H1 (cell line): ENCODE data around the gene CYP2A6. TPM values are rescaled to one million over a fixed set of nuclear protein-coding genes. Genes with fewer than 3 reads are reported as not detected.

ENCODE experiments used
- CTCF ChIA-PET: fragments of 300-600 bp; sonication (Branson Sonifier 250); formaldehyde crosslinking; loops from one replicate; lab custom pipeline; 2021; ENCODE audit not compliant: partially characterized antibody; lab: Charles Lee
- POLR2A ChIA-PET: fragments of 300-600 bp; sonication (Branson Sonifier 250); formaldehyde crosslinking; loops from one replicate; lab custom pipeline; 2021; ENCODE audit warnings: inconsistent platforms; ENCODE audit not compliant: partially characterized antibody; lab: Charles Lee
- DNase-seq, 2 experiments: peaks; one replicate each; pipeline versions ENCODE4 v3.0.0 to v3.0.0-alpha.2; 2010 to 2022; ENCODE audit warnings: low spot score in 2 of 2, low read depth in 1 of 2, mixed read lengths in 1 of 2
- FAIRE-seq: peaks from 2 replicates; lab custom pipeline; 2011; peaks lifted over from hg19 to GRCh38; lab: Jason Lieb, UNC
- H2AFZ ChIP-seq: 2 replicates; pipeline ENCODE4 v1.8.1; 2012; ENCODE audit warnings: low read length, inconsistent platforms
- H2AK5ac ChIP-seq: 2 replicates; pipeline ENCODE4 v1.6.1; 2013; ENCODE audit warnings: low read depth, low read length
- H2BK120ac ChIP-seq: replicated peaks from 2 replicates; pipeline ENCODE3; 2013; ENCODE audit warnings: low read depth, low read length, inconsistent platforms
- H2BK12ac ChIP-seq: 2 replicates; pipeline ENCODE4 v1.6.1; 2013; ENCODE audit warnings: low read depth, low read length
- H2BK15ac ChIP-seq: 2 replicates; pipeline ENCODE4 v1.6.1; 2013; ENCODE audit warnings: low read length
- H2BK20ac ChIP-seq: 2 replicates; pipeline ENCODE4 v1.6.1; 2013; ENCODE audit warnings: low read length
- H2BK5ac ChIP-seq: 2 replicates; pipeline ENCODE4 v1.6.1; 2013; ENCODE audit warnings: low read depth, low read length
- H3K14ac ChIP-seq: 2 replicates; pipeline ENCODE4 v1.6.1; 2013; ENCODE audit warnings: inconsistent platforms; ENCODE audit not compliant: insufficient read length
- H3K18ac ChIP-seq: 2 replicates; pipeline ENCODE4 v1.6.1; 2013; ENCODE audit warnings: low read length; ENCODE audit errors: extremely low read depth
- H3K23ac ChIP-seq: 2 replicates; pipeline ENCODE4 v1.6.1; 2013; ENCODE audit warnings: inconsistent platforms; ENCODE audit not compliant: insufficient read length
- H3K23me2 ChIP-seq: 2 replicates; pipeline ENCODE4 v1.6.1; 2013; ENCODE audit warnings: low read depth, low read length
- H3K27ac ChIP-seq: 2 replicates; pipeline ENCODE4 v1.6.1; 2011; ENCODE audit warnings: low read depth, low read length, inconsistent platforms
- H3K27me3 ChIP-seq, 4 experiments: replicated peaks in 1 of 4; 1 replicate in 1 of 4; 2 replicates in 3 of 4; pipeline versions ENCODE4 v1.6.1 to v1.8.1; 2011 to 2013; ENCODE audit warnings: low read length in 3 of 4, mild to moderate bottlenecking in 3 of 4, inconsistent platforms in 2 of 4, mixed read lengths in 2 of 4, moderate library complexity in 1 of 4; ENCODE audit not compliant: control insufficient read depth in 3 of 4, insufficient read depth in 3 of 4; ENCODE audit errors: extremely low read depth in 1 of 4
- H3K36me3 ChIP-seq, 4 experiments: 2 replicates each; pipeline versions ENCODE4 v1.6.1 to v1.8.1; 2011 to 2013; ENCODE audit warnings: mild to moderate bottlenecking in 4 of 4, low read length in 3 of 4, moderate library complexity in 2 of 4, control low read depth in 1 of 4, inconsistent platforms in 1 of 4; ENCODE audit not compliant: insufficient read depth in 4 of 4, control insufficient read depth in 2 of 4
- H3K4ac ChIP-seq: replicated peaks from 2 replicates; pipeline ENCODE3; 2013; ENCODE audit warnings: low read length, low read depth, mixed read lengths, inconsistent platforms; ENCODE audit not compliant: insufficient read length
- H3K4me1 ChIP-seq, 4 experiments: replicated peaks in 1 of 4; 1 replicate in 1 of 4; 2 replicates in 3 of 4; pipeline versions ENCODE4 v1.6.1 to v1.8.1; 2011 to 2013; ENCODE audit warnings: low read length in 3 of 4, inconsistent platforms in 2 of 4, mixed read lengths in 1 of 4; ENCODE audit not compliant: insufficient read depth in 4 of 4, control insufficient read depth in 3 of 4
- H3K4me2 ChIP-seq, 2 experiments: 2 replicates each; pipeline versions ENCODE4 v1.6.1 to v1.8.1; 2011 to 2013; ENCODE audit warnings: low read depth in 2 of 2, low read length in 2 of 2, control low read depth in 1 of 2, inconsistent platforms in 1 of 2, mild to moderate bottlenecking in 1 of 2; ENCODE audit not compliant: insufficient read depth in 1 of 2
- H3K4me3 ChIP-seq, 4 experiments: fragments of 200-600, 300-600 bp in 1 of 4; sonication (generic), shearing (Covaris generic), sonication (Bioruptor Twin) in 1 of 4; 2 replicates each; pipeline versions ENCODE4 v1.5.1 to v1.8.1; 2011 to 2016; ENCODE audit warnings: low read length in 4 of 4, low read depth in 3 of 4, control low read depth in 2 of 4, inconsistent platforms in 2 of 4, mild to moderate bottlenecking in 2 of 4, mixed read lengths in 1 of 4, moderate library complexity in 1 of 4; ENCODE audit not compliant: insufficient read depth in 2 of 4; ENCODE audit errors: extremely low read depth in 1 of 4
- H3K56ac ChIP-seq: replicated peaks from 2 replicates; pipeline ENCODE3; 2013; ENCODE audit warnings: low read depth, mild to moderate bottlenecking, mixed read lengths, low read length, inconsistent platforms; ENCODE audit not compliant: insufficient read length
- H3K79me1 ChIP-seq: 2 replicates; pipeline ENCODE4 v1.6.1; 2013; ENCODE audit warnings: low read depth, low read length, control low read depth
- H3K79me2 ChIP-seq, 2 experiments: 2 replicates each; pipeline versions ENCODE4 v1.6.1 to v1.8.1; 2012 to 2013; ENCODE audit warnings: low read length in 2 of 2, mild to moderate bottlenecking in 2 of 2, inconsistent platforms in 1 of 2; ENCODE audit not compliant: insufficient read depth in 2 of 2, control insufficient read depth in 1 of 2
- H3K9ac ChIP-seq, 4 experiments: replicated peaks in 1 of 4; 1 replicate in 1 of 4; 2 replicates in 3 of 4; pipeline versions ENCODE4 v1.6.1 to v1.8.1; 2011 to 2013; ENCODE audit warnings: low read depth in 3 of 4, low read length in 3 of 4, control low read depth in 2 of 4, mild to moderate bottlenecking in 2 of 4, moderate library complexity in 2 of 4, inconsistent platforms in 1 of 4; ENCODE audit errors: extremely low read depth in 1 of 4
- H3K9me3 ChIP-seq, 2 experiments: 2 replicates each; pipeline versions ENCODE4 v1.6.1 to v1.8.1; 2012 to 2013; ENCODE audit warnings: mild to moderate bottlenecking in 2 of 2, moderate library complexity in 2 of 2, control low read depth in 1 of 2, inconsistent platforms in 1 of 2, low read depth in 1 of 2, low read length in 1 of 2, mixed read lengths in 1 of 2; ENCODE audit not compliant: insufficient read depth in 2 of 2
- H4K20me1 ChIP-seq, 2 experiments: replicated peaks in 1 of 2; 2 replicates each; pipeline versions ENCODE3 to v1.8.1; 2011 to 2013; ENCODE audit warnings: inconsistent platforms in 2 of 2, low read length in 2 of 2, mild to moderate bottlenecking in 1 of 2; ENCODE audit not compliant: insufficient read depth in 2 of 2, control insufficient read depth in 1 of 2
- H4K5ac ChIP-seq: 2 replicates; pipeline ENCODE4 v1.6.1; 2013; ENCODE audit warnings: low read length, low read depth, mixed read lengths, inconsistent platforms; ENCODE audit not compliant: insufficient read length
- H4K8ac ChIP-seq: 2 replicates; pipeline ENCODE4 v1.8.0; 2013; ENCODE audit warnings: mild to moderate bottlenecking, moderate library complexity, low read length, inconsistent platforms; ENCODE audit not compliant: insufficient read depth; ENCODE audit errors: extremely low read depth
- H4K91ac ChIP-seq: replicated peaks from 2 replicates; pipeline ENCODE3; 2013; ENCODE audit warnings: low read length, mixed read lengths, inconsistent platforms; ENCODE audit not compliant: insufficient read length
- BACH1 ChIP-seq: IDR thresholded peaks from 2 replicates; pipeline ENCODE4 v1.6.1; 2012; ENCODE audit warnings: low read length, improper control_type of control experiment
- CBX8 ChIP-seq: fragments of 300-800, 300-1000 bp; sonication (generic); IDR thresholded peaks from 2 replicates; pipeline ENCODE4 v1.7.1; 2016; ENCODE audit warnings: low read depth, low read length, borderline replicate concordance
- FOSL1 ChIP-seq: IDR thresholded peaks from 2 replicates; pipeline ENCODE4 v1.6.1; 2011; ENCODE audit warnings: mild to moderate bottlenecking, low read depth, low read length, moderate library complexity; ENCODE audit not compliant: insufficient read depth
- KDM4A ChIP-seq: IDR thresholded peaks from one replicate; pipeline ENCODE4 v1.7.1; 2012; ENCODE audit warnings: low read depth, mild to moderate bottlenecking, moderate library complexity, low read length, inconsistent platforms; ENCODE audit not compliant: severe bottlenecking
- NRF1 ChIP-seq: IDR thresholded peaks from 2 replicates; pipeline ENCODE4 v1.6.1; 2011; ENCODE audit warnings: mild to moderate bottlenecking, low read depth, low read length, improper control_type of control experiment
- POLR2A ChIP-seq, 2 experiments: IDR thresholded peaks; 1 replicate in 1 of 2; 2 replicates in 1 of 2; pipeline ENCODE4 v1.6.1; 2011; ENCODE audit warnings: low read depth in 2 of 2, low read length in 2 of 2, mild to moderate bottlenecking in 2 of 2; ENCODE audit errors: control extremely low read depth in 1 of 2
- RAD21 ChIP-seq, 2 experiments: IDR thresholded peaks in 1 of 2; conservative IDR thresholded peaks in 1 of 2; 2 replicates each; pipeline ENCODE4 v1.6.1; 2011; ENCODE audit warnings: low read depth in 2 of 2, low read length in 2 of 2, improper control_type of control experiment in 1 of 2, inconsistent platforms in 1 of 2, mild to moderate bottlenecking in 1 of 2, moderate library complexity in 1 of 2
- RNF2 ChIP-seq: fragments of 200-900, 300-1000 bp; sonication (generic); IDR thresholded peaks from 2 replicates; pipeline ENCODE4 v1.7.1; 2016; ENCODE audit warnings: borderline replicate concordance, low read depth, mild to moderate bottlenecking, antibody characterized with exemption, low read length; ENCODE audit not compliant: poor library complexity, severe bottlenecking; ENCODE audit errors: missing control alignments
- SUZ12 ChIP-seq: fragments of 200-600 bp; sonication (generic); IDR thresholded peaks from 2 replicates; pipeline ENCODE4 v1.6.1; 2012; ENCODE audit warnings: mild to moderate bottlenecking, inconsistent platforms, low read length, moderate library complexity, mixed read lengths
- TAF1 ChIP-seq: IDR thresholded peaks from 2 replicates; pipeline ENCODE4 v1.6.1; 2011; ENCODE audit warnings: mild to moderate bottlenecking, low read depth, low read length
- WGBS, 2 experiments: shearing (Covaris generic) in 1 of 2; methylation state at CpG; one replicate each; pipeline versions ENCODE4 v1.1.6 to v1.1.7; 2013 to 2015; ENCODE audit warnings: low lambda C conversion rate in 2 of 2, mixed read lengths in 2 of 2, inconsistent platforms in 1 of 2, low coverage in 1 of 2, missing lambda C conversion rate in 1 of 2; ENCODE audit not compliant: insufficient replicate concordance in 2 of 2, insufficient coverage in 1 of 2, insufficient read length in 1 of 2; ENCODE audit errors: extremely low coverage in 1 of 2, missing lambda C conversion rate in 1 of 2; 5-methylcytosine and 5-hydroxymethylcytosine counted together
- polyA plus RNA-seq, 7 experiments: library from polyadenylated mRNA; depleted of rRNA in 3 of 7; stranded (reverse) in 5 of 7; unstranded in 2 of 7; fragments of >200 nt in 5 of 7; fragments of 200-250 nt in 2 of 7; gene quantifications; 1 replicate in 5 of 7; 2 replicates in 1 of 7; 4 replicates in 1 of 7; pipeline versions ENCODE4 v1.2.1 to v1.2.3, GENCODE V29; 2011 to 2013; ENCODE audit warnings: missing spikeins in 2 of 7, mixed read lengths in 2 of 7
- total RNA-seq: library from RNA; stranded (reverse); fragmentation: NEBNext Ultra II Directional; extraction: Animal tissue kit (Norgen Biotek cat#: 25700); gene quantifications from 2 replicates; pipeline ENCODE4 v1.2.1, GENCODE V29; 2021
- TF ChIP-seq, protein P1 (sequence below): IDR thresholded peaks from 2 replicates; pipeline ENCODE4 v1.6.1; 2012; ENCODE audit warnings: inconsistent platforms

The CYP2A6 gene
- total and polyA plus RNA-seq, 2 of the 8 experiments (the other 6 are each of a cell fraction or from before 2014, with no cell fraction given) = 0.33 TPM; not detected in 1

GRCh38 chr19:40800339-40800996 is 49.8 kb downstream of the CYP2A6 start:
- Histone ChIP-seq H3K56ac (no peak overlapping the region), H3K4ac (no peak overlapping the region), H3K23ac (no peak overlapping the region), H3K4me1 (peaks cover 0 to 51% (median 24%) of the 10 kb centered on the region in 4 experiments; a peak in 6 of 7 replicates), H3K36me3 (peaks cover 3 to 35% (median 6%) of the 10 kb centered on the region in 4 experiments; a peak in 6 of 8 replicates), H4K20me1 (peaks cover 30 to 45% of the 10 kb centered on the region in 2 experiments), H2AFZ (no peak overlapping the region), H2BK12ac (no peak overlapping the region), H3K4me3 (peak overlapping the region; percentile 90 to 99 (median 92)), H2AK5ac (0 out of 2 replicates have a peak overlapping the region, but pooled peaks have one; percentile 83), H2BK120ac (no peak overlapping the region), H4K91ac (no peak overlapping the region), H3K14ac (no peak overlapping the region), H3K27ac (no peak overlapping the region), H2BK5ac (peak overlapping the region; percentile 48; the same call in 1 of the 2 replicates), H3K18ac (no peak overlapping the region), H2BK15ac (no peak overlapping the region), H4K8ac (peak overlapping the region; percentile 40; the same call in 1 of the 2 replicates), H3K9ac (peak overlapping the region in 2 of 4 experiments; percentile 79 to 91; a peak in 3 of 7 replicates), H3K79me2 (peaks cover 14 to 61% of the 10 kb centered on the region in 2 experiments), H3K27me3 (no peaks in the 10 kb centered on the region), H3K4me2 (peak overlapping the region; percentile 67 to 91), H3K23me2 (peaks cover 6% of the 10 kb centered on the region), H2BK20ac (no peak overlapping the region), H3K9me3 (no peaks in the 10 kb centered on the region), H4K5ac (no peak overlapping the region), H3K79me1 (peaks cover 33% of the 10 kb centered on the region)
- WGBS, 2 experiments = 85% methylated on average over 25 of the region's 27 CpGs; no CpG with 5 or more reads in 1 of the 2 experiments
- ChIA-PET CTCF (interaction anchor here (0.8 to 1.7 kb wide), 2 partner anchors 9 to 57 kb away, joined by 4 read pairs; no protein-coding TSS in a partner anchor), POLR2A (interaction anchor here (0.5 to 15.7 kb wide), 9 partner anchors 9 to 484 kb away, joined by 3 to 241 read pairs (median 5); partner anchors contain the start of genes ACTMAP, COQ8B, ITPKC and MIA)
- FAIRE-seq (no peak), DNase-seq (no peak)
- TF ChIP-seq BACH1 (no peak), TAF1 (no peak), SUZ12 (no peak), KDM4A (no peak), RNF2 (no peak), CBX8 (no peak), FOSL1 (no peak), NRF1 (no peak), RAD21 (IDR thresholded peaks at IDR 0.05 in 1 of 2, conservative IDR thresholded peaks at IDR 0.05 in 1 of 2; ENCODE audit: low read depth in 2 of 2, low read length in 2 of 2) (no peak), POLR2A (IDR thresholded peaks at IDR 0.05; ENCODE audit: control extremely low read depth in 1 of 2, low read depth in 2 of 2, low read length in 2 of 2) (no peak)
- TF ChIP-seq, protein P1, sequence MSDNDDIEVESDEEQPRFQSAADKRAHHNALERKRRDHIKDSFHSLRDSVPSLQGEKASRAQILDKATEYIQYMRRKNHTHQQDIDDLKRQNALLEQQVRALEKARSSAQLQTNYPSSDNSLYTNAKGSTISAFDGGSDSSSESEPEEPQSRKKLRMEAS = no peak
